ENCODE results near the gene GNAS-AS1. TPM values are rescaled to one million over a fixed set of nuclear protein-coding genes. Genes with fewer than 3 reads are reported as not detected.
A peak's percentile ranks its signal among the peaks of the same experiment; 100 is the strongest.

GNAS-AS1 gene
- total RNA-seq, 2 experiments from 2014 or later = 1.7 to 2.0 TPM

DNA sequence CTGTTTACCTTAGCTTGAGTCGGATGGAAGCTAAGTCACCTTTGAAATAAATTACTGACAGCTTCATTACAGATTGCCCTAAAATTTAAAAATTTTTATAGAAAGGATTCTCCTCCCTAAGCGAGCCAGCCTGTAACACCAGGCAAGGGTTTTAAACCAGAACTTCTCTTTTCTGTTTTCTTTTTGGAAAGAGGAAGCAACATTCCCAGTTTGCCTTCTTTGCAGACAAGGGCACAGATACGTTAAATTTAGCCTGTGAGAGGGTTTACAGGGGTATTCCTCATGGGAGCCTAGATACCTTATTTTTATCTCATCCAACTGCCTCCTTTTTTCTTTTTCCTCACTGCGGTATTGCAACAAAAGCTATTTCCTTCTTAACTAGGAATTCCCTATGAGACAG, 46.8 kb upstream of the GNAS-AS1 start:
- no peaks in the 10 kb centered on the region for H3K27me3 Mint-ChIP-seq
- no peak for DNase-seq
- peaks cover 72% of the 10 kb centered on the region for H3K4me1 Mint-ChIP-seq (ENCODE audit: low read depth)
- TF ChIP-seq, protein P1, sequence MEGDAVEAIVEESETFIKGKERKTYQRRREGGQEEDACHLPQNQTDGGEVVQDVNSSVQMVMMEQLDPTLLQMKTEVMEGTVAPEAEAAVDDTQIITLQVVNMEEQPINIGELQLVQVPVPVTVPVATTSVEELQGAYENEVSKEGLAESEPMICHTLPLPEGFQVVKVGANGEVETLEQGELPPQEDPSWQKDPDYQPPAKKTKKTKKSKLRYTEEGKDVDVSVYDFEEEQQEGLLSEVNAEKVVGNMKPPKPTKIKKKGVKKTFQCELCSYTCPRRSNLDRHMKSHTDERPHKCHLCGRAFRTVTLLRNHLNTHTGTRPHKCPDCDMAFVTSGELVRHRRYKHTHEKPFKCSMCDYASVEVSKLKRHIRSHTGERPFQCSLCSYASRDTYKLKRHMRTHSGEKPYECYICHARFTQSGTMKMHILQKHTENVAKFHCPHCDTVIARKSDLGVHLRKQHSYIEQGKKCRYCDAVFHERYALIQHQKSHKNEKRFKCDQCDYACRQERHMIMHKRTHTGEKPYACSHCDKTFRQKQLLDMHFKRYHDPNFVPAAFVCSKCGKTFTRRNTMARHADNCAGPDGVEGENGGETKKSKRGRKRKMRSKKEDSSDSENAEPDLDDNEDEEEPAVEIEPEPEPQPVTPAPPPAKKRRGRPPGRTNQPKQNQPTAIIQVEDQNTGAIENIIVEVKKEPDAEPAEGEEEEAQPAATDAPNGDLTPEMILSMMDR (IDR thresholded peaks at IDR 0.05) = no peak
- ChIA-PET CTCF (interaction anchor here (1.1 to 1.2 kb wide), 2 partner anchors 10 to 33 kb away, joined by 3 to 4 read pairs; no protein-coding TSS in a partner anchor), POLR2A (interaction anchor here (1.1 to 1.9 kb wide), 4 partner anchors 8 to 394 kb away, joined by 3 to 7 read pairs (median 3); partner anchors contain the start of gene ATP5F1E)
- no peaks in the 10 kb centered on the region for H3K9me3 Mint-ChIP-seq
- no peak for ATAC-seq
- intact Hi-C loops (cut with micrococcal nuclease) = no loop called here
- peaks cover 72% of the 10 kb centered on the region for H3K36me3 Mint-ChIP-seq (ENCODE audit: low read depth)
- H3K27ac Mint-ChIP-seq = peak overlapping the region; percentile 85
- no peak overlapping the region for H3K4me3 Mint-ChIP-seq

DNA sequence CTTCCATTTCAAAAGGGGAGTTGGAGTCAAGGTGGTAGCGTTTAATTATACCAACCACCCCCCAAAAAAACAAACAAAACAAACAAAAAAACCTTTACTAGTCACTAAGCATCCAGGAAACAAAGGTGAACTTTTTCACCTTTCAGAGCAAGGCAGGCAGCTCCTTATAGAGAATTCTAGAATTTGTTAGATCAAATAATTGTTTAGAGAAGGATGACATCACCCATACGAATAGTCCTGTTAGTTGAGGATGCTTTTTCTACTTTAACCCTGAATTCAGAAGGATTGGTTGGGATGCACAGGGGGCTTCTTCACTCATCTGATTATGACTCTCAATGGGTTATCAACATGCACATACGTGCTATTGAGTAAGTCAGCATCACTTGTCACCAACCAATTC, 46.1 kb upstream of the GNAS-AS1 start:
- Mint-ChIP-seq H3K4me1 (ENCODE audit: low read depth) (peaks cover 65% of the 10 kb centered on the region), H3K9me3 (no peaks in the 10 kb centered on the region), H3K27me3 (no peaks in the 10 kb centered on the region), H3K4me3 (no peak overlapping the region), H3K27ac (peak overlapping the region; percentile 63), H3K36me3 (ENCODE audit: low read depth) (peaks cover 66% of the 10 kb centered on the region)
- ChIA-PET CTCF (interaction anchor here (0.8 to 1.1 kb wide), 2 partner anchors 27 to 33 kb away, joined by 3 read pairs; no protein-coding TSS in a partner anchor), POLR2A (interaction anchor here (1.0 to 1.9 kb wide), 2 partner anchors 8 to 49 kb away, joined by 3 to 7 read pairs; no protein-coding TSS in a partner anchor)
- ATAC-seq (no peak), DNase-seq (no peak)
- intact Hi-C loops (cut with micrococcal nuclease) = no loop called here
- TF ChIP-seq, protein P1 (IDR thresholded peaks at IDR 0.05) = no peak

DNA sequence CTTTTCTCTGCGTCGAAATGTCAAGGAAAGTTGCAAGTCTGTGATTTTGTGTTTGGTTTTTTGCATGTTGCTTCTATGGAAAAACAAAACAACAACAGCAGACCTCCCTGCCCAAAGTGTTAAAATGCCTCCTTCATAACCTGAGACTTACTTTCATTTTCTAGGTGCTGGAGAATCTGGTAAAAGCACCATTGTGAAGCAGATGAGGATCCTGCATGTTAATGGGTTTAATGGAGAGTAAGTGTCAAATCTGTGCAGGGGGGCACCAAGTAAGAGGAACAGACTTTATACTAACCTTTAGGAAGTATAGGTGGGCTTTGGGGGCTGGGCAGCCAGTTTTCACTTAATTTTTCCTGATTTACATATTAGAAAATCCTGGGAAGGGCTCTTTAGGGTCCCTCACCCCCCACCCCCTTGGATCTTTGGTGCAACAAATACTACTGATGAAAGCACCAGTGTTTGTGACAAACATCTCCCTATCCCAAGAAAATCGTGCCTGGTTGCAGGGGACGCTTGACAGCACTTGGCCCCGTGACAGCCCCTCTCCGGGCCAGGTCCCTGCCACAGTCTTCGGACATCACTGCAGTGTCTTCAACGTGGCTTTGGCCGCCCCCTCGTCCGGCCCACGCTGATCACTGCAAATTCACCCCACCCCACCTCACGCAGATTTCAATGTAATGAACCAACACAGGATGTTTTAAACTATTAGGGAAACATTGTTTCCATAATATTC, 44.9 kb upstream of the GNAS-AS1 start:
- POLR2A ChIA-PET = no interaction called here
- H3K36me3 Mint-ChIP-seq (ENCODE audit: low read depth) = peaks cover 66% of the 10 kb centered on the region
- H3K27me3 Mint-ChIP-seq = no peaks in the 10 kb centered on the region
- CTCF ChIA-PET = no interaction called here
- H3K4me1 Mint-ChIP-seq (ENCODE audit: low read depth) = peaks cover 64% of the 10 kb centered on the region
- H3K9me3 Mint-ChIP-seq = no peaks in the 10 kb centered on the region
- peak overlapping the region; percentile 99 for H3K4me3 Mint-ChIP-seq
- H3K27ac Mint-ChIP-seq = peak overlapping the region; percentile 90
- TF ChIP-seq, protein P1 (IDR thresholded peaks at IDR 0.05) = no peak
- DNase-seq = no peak
- ATAC-seq = no peak
- intact Hi-C loops (cut with micrococcal nuclease) = no loop called here

DNA sequence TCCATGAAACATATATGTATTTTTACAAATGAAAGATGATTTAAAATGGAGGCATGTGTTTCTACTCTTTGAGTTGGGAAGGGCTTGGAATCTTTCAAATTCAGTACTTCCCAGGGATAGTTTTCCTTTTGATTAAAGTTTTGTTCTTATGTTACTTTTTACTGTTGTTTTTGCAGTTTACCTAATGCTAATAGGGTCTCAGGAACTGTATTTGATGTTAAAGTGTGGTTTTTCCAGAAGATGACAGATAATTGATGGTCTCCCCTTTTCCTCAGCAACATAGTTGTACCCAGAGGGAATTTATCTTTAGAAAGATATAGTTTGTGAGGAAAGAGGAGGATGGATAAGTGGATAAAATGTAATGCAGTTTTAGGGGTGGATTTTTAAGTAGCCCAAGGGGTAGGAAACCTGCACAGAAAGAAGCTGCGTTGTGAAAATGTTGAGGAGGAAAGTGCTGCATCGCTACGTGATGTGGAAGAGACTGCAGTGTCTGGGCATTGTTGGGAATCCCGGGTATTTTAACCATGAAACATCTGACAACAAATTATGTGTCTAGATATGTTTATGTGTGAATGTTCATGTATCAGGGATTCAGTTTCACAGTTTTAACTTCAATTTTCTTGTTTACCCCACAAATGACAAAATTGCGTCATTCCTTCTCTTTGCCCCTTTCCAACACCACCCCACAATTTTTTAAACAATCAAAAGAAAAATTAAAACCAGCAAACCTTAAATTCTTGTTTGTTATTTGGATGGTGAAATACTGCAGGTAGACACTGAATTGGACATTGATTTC, 44.1 kb upstream of the GNAS-AS1 start:
- H3K27me3 Mint-ChIP-seq = no peaks in the 10 kb centered on the region
- peaks cover 58% of the 10 kb centered on the region for H3K4me1 Mint-ChIP-seq (ENCODE audit: low read depth)
- ChIA-PET CTCF (no interaction called here), POLR2A (no interaction called here)
- intact Hi-C loops (cut with micrococcal nuclease) = loop anchor here (5.0 kb wide), 2 partner anchors 87 to 137 kb away; partner anchors contain the start of genes ATP5F1E and NELFCD
- peak overlapping the region; percentile 99 for H3K4me3 Mint-ChIP-seq
- ATAC-seq (no peak), DNase-seq (no peak)
- H3K36me3 Mint-ChIP-seq (ENCODE audit: low read depth) = peaks cover 62% of the 10 kb centered on the region
- H3K9me3 Mint-ChIP-seq = no peaks in the 10 kb centered on the region
- TF ChIP-seq, protein P1 (IDR thresholded peaks at IDR 0.05) = no peak
- peak overlapping the region; percentile 90 for H3K27ac Mint-ChIP-seq
